GM12865 (cell line): ENCODE results near the gene PSMD11.

Experiments
- DNase-seq: peaks from one replicate; pipeline ENCODE4 v3.0.0; 2010; ENCODE audit warnings: low read depth
- H3K4me3 ChIP-seq: 2 replicates; pipeline ENCODE4 v1.5.1; 2011; ENCODE audit warnings: mild to moderate bottlenecking, low read depth, low read length, control low read depth
- TF ChIP-seq, protein P1 (sequence below): IDR thresholded peaks from 2 replicates; pipeline ENCODE4 v1.5.1; 2011; ENCODE audit warnings: low read length, control low read depth, low read depth, inconsistent platforms; ENCODE audit not compliant: insufficient read depth; ENCODE audit errors: missing control alignments

The PSMD11 gene

DNA sequence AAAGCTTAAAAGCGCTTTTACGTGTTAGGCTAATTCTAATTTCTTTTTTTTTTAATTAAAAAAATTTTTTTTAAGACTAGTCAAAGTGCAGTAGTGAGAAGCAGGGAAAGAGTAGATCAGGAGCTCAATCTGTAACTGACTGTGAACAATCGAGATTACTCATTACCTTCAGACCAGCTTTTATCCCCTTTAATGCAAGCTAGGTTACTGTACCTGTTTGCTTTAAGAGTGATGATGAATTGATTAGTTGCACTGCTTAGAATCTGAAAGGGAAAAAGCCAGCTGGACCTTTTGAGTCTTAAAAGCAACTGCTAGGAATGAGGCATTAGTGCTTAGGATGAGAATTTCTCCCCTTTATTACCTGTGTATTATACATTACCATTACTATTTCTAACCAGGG lies 19.0 kb downstream of the PSMD11 start:
- no peak overlapping the region for H3K4me3 ChIP-seq
- TF ChIP-seq, protein P1, sequence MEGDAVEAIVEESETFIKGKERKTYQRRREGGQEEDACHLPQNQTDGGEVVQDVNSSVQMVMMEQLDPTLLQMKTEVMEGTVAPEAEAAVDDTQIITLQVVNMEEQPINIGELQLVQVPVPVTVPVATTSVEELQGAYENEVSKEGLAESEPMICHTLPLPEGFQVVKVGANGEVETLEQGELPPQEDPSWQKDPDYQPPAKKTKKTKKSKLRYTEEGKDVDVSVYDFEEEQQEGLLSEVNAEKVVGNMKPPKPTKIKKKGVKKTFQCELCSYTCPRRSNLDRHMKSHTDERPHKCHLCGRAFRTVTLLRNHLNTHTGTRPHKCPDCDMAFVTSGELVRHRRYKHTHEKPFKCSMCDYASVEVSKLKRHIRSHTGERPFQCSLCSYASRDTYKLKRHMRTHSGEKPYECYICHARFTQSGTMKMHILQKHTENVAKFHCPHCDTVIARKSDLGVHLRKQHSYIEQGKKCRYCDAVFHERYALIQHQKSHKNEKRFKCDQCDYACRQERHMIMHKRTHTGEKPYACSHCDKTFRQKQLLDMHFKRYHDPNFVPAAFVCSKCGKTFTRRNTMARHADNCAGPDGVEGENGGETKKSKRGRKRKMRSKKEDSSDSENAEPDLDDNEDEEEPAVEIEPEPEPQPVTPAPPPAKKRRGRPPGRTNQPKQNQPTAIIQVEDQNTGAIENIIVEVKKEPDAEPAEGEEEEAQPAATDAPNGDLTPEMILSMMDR = no peak
- no peak for DNase-seq

GRCh38 chr17:32464374-32464773 lies 20.1 kb downstream of the PSMD11 start:
- H3K4me3 ChIP-seq = no peak overlapping the region
- TF ChIP-seq, protein P1 = no peak
- DNase-seq = no peak

- DNase-seq = no peak
- H3K4me3 ChIP-seq = no peak overlapping the region
- TF ChIP-seq, protein P1 = no peak
Observed at GRCh38 chr17:32467949-32468348, 23.6 kb downstream of the PSMD11 start.

DNA sequence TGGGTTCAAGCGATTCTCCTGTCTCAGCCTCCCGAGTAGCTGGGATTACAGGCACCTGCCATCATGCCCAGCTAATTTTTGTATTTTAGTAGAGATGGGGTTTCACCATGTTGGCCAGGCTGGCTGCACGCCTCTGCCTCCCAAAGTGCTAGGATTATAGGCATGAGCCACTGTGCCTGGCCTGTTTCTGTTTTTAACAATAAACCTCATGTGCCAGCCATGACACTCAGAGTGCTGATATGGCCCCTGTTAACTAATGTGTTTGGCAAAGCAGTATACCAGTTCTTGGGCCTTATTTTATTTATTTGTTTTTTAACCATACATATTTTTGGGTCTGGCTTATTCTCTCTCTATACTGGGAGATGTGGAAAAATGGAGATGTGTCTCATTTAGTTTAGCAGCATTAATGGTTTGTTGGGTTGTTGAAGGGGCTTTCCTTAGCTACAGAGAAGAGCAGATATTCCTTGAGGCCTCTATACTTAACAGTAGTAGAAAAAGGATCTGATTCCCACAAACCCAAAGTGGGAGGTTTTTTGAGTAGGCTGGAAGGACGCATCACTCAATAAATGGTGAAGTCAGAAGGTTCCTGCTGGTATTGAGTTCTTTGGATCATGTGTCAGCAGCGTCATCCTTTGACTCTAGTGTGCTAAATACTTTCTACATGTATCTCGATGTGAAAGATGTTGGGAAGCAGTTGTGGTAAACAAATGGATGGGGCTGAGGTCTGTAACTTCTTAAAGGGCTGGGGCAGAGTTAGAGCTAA lies 26.3 kb downstream of the PSMD11 start:
- TF ChIP-seq, protein P1 = no peak
- no peak overlapping the region for H3K4me3 ChIP-seq
- DNase-seq = no peak

GRCh38 chr17:32471652-32472051 lies 27.3 kb downstream of the PSMD11 start:
- TF ChIP-seq, protein P1 = no peak
- no peak overlapping the region for H3K4me3 ChIP-seq
- no peak for DNase-seq

GRCh38 chr17:32475258-32475657 lies 30.9 kb downstream of the PSMD11 start:
- no peak overlapping the region for H3K4me3 ChIP-seq
- no peak for DNase-seq
- TF ChIP-seq, protein P1 = no peak

DNA sequence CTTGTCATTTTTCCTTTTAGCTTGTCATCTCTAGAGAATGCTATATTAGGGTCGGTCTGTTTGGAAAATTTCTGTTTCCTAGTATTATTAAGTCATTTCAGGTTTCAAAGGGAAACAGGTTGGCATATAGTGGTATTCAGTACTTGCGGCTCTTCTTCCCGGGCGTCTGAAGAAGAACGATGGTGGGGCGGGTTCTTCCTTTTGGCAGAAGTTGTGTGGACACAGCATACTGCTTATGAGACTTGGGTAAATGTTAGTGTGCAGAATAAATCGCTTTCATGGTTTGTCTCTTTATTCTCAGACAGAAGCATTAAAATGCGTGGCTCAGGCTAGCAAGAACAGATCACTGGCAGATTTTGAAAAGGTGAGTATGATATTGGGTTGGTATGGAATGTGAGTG lies 32.9 kb downstream of the PSMD11 start:
- H3K4me3 ChIP-seq = no peak overlapping the region
- DNase-seq = no peak
- TF ChIP-seq, protein P1 = no peak
